Measurements from ENCODE around the gene TCF4.

Gene TCF4

GRCh38 chr18:55576001-55576400, 12.0 kb downstream of the TCF4 start:
- no peak overlapping the region for H3K27ac ChIP-seq
- no peak for TF ChIP-seq CTCF (conservative IDR thresholded peaks at IDR 0.05)

GRCh38 chr18:55575066-55575465, 12.9 kb downstream of the TCF4 start:
- no peak overlapping the region for H3K27ac ChIP-seq
- TF ChIP-seq CTCF (conservative IDR thresholded peaks at IDR 0.05), result no peak

- TF ChIP-seq CTCF (conservative IDR thresholded peaks at IDR 0.05), result no peak
- no peak overlapping the region for H3K27ac ChIP-seq
These were observed 14.6 kb downstream of the TCF4 start for GRCh38 chr18:55573386-55573785.

- H3K27ac ChIP-seq, result no peak overlapping the region
- no peak for TF ChIP-seq CTCF (conservative IDR thresholded peaks at IDR 0.05)
These were observed 17.0 kb downstream of the TCF4 start for GRCh38 chr18:55570966-55571365.

GRCh38 chr18:55566456-55566935, 21.5 kb downstream of the TCF4 start:
- no peak for TF ChIP-seq CTCF (conservative IDR thresholded peaks at IDR 0.05)

GRCh38 chr18:55559739-55560138, 28.3 kb downstream of the TCF4 start:
- no peak overlapping the region for H3K27ac ChIP-seq

More at GRCh38 chr18:55566456-55566935, 21.5 kb downstream of the TCF4 start:
- no peak overlapping the region for H3K27ac ChIP-seq

GRCh38 chr18:55557211-55557610, 30.8 kb downstream of the TCF4 start:
- no peak for TF ChIP-seq CTCF (conservative IDR thresholded peaks at IDR 0.05)
- H3K27ac ChIP-seq, result no peak overlapping the region

More at GRCh38 chr18:55559739-55560138, 28.3 kb downstream of the TCF4 start:
- TF ChIP-seq CTCF (conservative IDR thresholded peaks at IDR 0.05), result no peak
